ENCODE measurements around the gene PIGR. TPM values are rescaled to one million over a fixed set of nuclear protein-coding genes. Genes with fewer than 3 reads are reported as not detected.

Gene PIGR
- total and polyA plus RNA-seq, 2 of the 8 experiments (the other 6 are each of a cell fraction or from before 2014, with no cell fraction given) = not detected

- no peak overlapping the region for H2BK5ac ChIP-seq (ENCODE audit: low read depth, low read length)
- peaks cover 6 to 21% (median 18%) of the 10 kb centered on the region in 4 experiments for H3K27me3 ChIP-seq (replicated peaks in 1 of 4; ENCODE audit: control insufficient read depth in 3 of 4, extremely low read depth in 1 of 4, insufficient read depth in 3 of 4, low read length in 3 of 4)
- WGBS, 2 experiments (ENCODE audit: extremely low coverage in 1 of 2, insufficient coverage in 1 of 2, insufficient read length in 1 of 2, insufficient replicate concordance in 2 of 2, low coverage in 1 of 2, low lambda C conversion rate in 2 of 2, missing lambda C conversion rate in 1 of 2) = 84% methylated on average over 10 of the region's 10 CpGs; no CpG with 5 or more reads in 1 of the 2 experiments
- H2AK5ac ChIP-seq (ENCODE audit: low read depth, low read length) = no peak overlapping the region
- H3K14ac ChIP-seq (ENCODE audit: insufficient read length) = no peak overlapping the region
- H2AFZ ChIP-seq (ENCODE audit: low read length) = no peak overlapping the region
- H4K91ac ChIP-seq (replicated peaks; ENCODE audit: insufficient read length, low read length) = no peak overlapping the region
- no peak for TF ChIP-seq NANOG (IDR thresholded peaks at IDR 0.05; ENCODE audit: insufficient read depth, low read depth, low read length, poor library complexity, severe bottlenecking)
- no peak for TF ChIP-seq POLR2AphosphoS5 (IDR thresholded peaks at IDR 0.05; ENCODE audit: low read depth, low read length)
- no peak for TF ChIP-seq HDAC6 (IDR thresholded peaks at IDR 0.05; ENCODE audit: low read depth, low read length)
- no peak for TF ChIP-seq TBP (IDR thresholded peaks at IDR 0.05; ENCODE audit: low read depth, low read length)
- no peak for TF ChIP-seq SRF (IDR thresholded peaks at IDR 0.05; ENCODE audit: low read depth, low read length)
- TF ChIP-seq SAP30 (IDR thresholded peaks at IDR 0.05; ENCODE audit: insufficient read depth, insufficient replicate concordance, low read length) = no peak
- no peak for TF ChIP-seq ZNF274 (IDR thresholded peaks at IDR 0.05; ENCODE audit: borderline replicate concordance, extremely low read depth, low read length)
- no peak for TF ChIP-seq FOSL1 (IDR thresholded peaks at IDR 0.05; ENCODE audit: insufficient read depth, low read depth, low read length)
- TF ChIP-seq ASH2L (IDR thresholded peaks at IDR 0.05; ENCODE audit: low read length) = no peak
- no peak for TF ChIP-seq TEAD4 (IDR thresholded peaks at IDR 0.05; ENCODE audit: low read depth, low read length)
- no peak for TF ChIP-seq CHD1 (IDR thresholded peaks at IDR 0.05; ENCODE audit: low read depth, low read length)
- TF ChIP-seq EZH2 (IDR thresholded peaks at IDR 0.05; ENCODE audit: low read depth, low read length, severe bottlenecking) = no peak
- no peak for TF ChIP-seq BCL11A (IDR thresholded peaks at IDR 0.05; ENCODE audit: low read depth in 2 of 2, low read length in 2 of 2)
- H3K79me2 ChIP-seq (ENCODE audit: control insufficient read depth in 1 of 2, insufficient read depth in 2 of 2, low read length in 2 of 2) = no peaks in the 10 kb centered on the region
- H3K4ac ChIP-seq (replicated peaks; ENCODE audit: insufficient read length, low read depth, low read length) = no peak overlapping the region
- H3K27ac ChIP-seq (ENCODE audit: low read depth, low read length) = no peak overlapping the region
- peaks cover 3% of the 10 kb centered on the region; the same call in 1 of the 2 replicates for H3K23me2 ChIP-seq (ENCODE audit: low read depth, low read length)
- H3K4me1 ChIP-seq (replicated peaks in 1 of 4; ENCODE audit: control insufficient read depth in 3 of 4, insufficient read depth in 4 of 4, low read length in 3 of 4) = peaks cover 0 to 3% (median 2%) of the 10 kb centered on the region in 4 experiments; a peak in 4 of 7 replicates
- H3K4me2 ChIP-seq (ENCODE audit: insufficient read depth in 1 of 2, low read depth in 2 of 2, low read length in 2 of 2) = no peak overlapping the region
- H4K20me1 ChIP-seq (replicated peaks in 1 of 2; ENCODE audit: control insufficient read depth in 1 of 2, insufficient read depth in 2 of 2, low read length in 2 of 2) = no peaks in the 10 kb centered on the region
- FAIRE-seq (no peak), DNase-seq (ENCODE audit: low read depth in 1 of 2, low spot score in 2 of 2) (no peak)
- ChIA-PET POLR2A (ENCODE audit: partially characterized antibody) (no interaction called here), CTCF (ENCODE audit: partially characterized antibody) (interaction anchor here (0.5 to 6.5 kb wide), 13 partner anchors 8 to 273 kb away, joined by 3 to 63 read pairs (median 6); partner anchors contain the start of genes IL20 and IL24)
- no peak overlapping the region for H2BK12ac ChIP-seq (ENCODE audit: low read depth, low read length)
- H3K23ac ChIP-seq (ENCODE audit: insufficient read length) = no peak overlapping the region
- no peak overlapping the region for H2BK15ac ChIP-seq (ENCODE audit: low read length)
- H3K79me1 ChIP-seq (ENCODE audit: low read depth, low read length) = no peaks in the 10 kb centered on the region
- H2BK120ac ChIP-seq (replicated peaks; ENCODE audit: low read depth, low read length) = no peak overlapping the region
- H3K36me3 ChIP-seq (ENCODE audit: control insufficient read depth in 2 of 4, insufficient read depth in 4 of 4, low read length in 3 of 4) = no peaks in the 10 kb centered on the region
- no peak overlapping the region for H4K5ac ChIP-seq (ENCODE audit: insufficient read length, low read depth, low read length)
- H3K56ac ChIP-seq (replicated peaks; ENCODE audit: insufficient read length, low read depth, low read length) = no peak overlapping the region
- H2BK20ac ChIP-seq (ENCODE audit: low read length) = no peak overlapping the region
- H3K9me3 ChIP-seq (ENCODE audit: insufficient read depth in 2 of 2, low read depth in 1 of 2, low read length in 1 of 2) = no peaks in the 10 kb centered on the region
- H3K9ac ChIP-seq (replicated peaks in 1 of 4; ENCODE audit: extremely low read depth in 1 of 4, low read depth in 3 of 4, low read length in 3 of 4) = no peak overlapping the region
- no peak overlapping the region for H3K4me3 ChIP-seq (ENCODE audit: extremely low read depth in 1 of 4, insufficient read depth in 2 of 4, low read depth in 3 of 4, low read length in 4 of 4)
- H3K18ac ChIP-seq (ENCODE audit: extremely low read depth, low read length) = no peak overlapping the region
- no peak overlapping the region for H4K8ac ChIP-seq (ENCODE audit: extremely low read depth, insufficient read depth, low read length)
Observed at GRCh38 chr1:206904423-206905142, 41.7 kb downstream of the PIGR start.
